NT2/D1 (cell line): Measurements from ENCODE around the gene EP300.

ENCODE experiments used
- SUZ12 ChIP-seq: IDR thresholded peaks from 2 replicates; pipeline ENCODE4 v1.6.1; 2011; ENCODE audit not compliant: insufficient read length, insufficient read depth; ENCODE audit errors: extremely low read depth
- YY1 ChIP-seq: IDR thresholded peaks from 2 replicates; pipeline ENCODE4 v1.6.1; 2011; ENCODE audit not compliant: insufficient read length, insufficient read depth
- ZNF274 ChIP-seq: IDR thresholded peaks from 2 replicates; pipeline ENCODE4 v1.6.1; 2011; ENCODE audit warnings: mild to moderate bottlenecking, low read depth, low read length

DNA sequence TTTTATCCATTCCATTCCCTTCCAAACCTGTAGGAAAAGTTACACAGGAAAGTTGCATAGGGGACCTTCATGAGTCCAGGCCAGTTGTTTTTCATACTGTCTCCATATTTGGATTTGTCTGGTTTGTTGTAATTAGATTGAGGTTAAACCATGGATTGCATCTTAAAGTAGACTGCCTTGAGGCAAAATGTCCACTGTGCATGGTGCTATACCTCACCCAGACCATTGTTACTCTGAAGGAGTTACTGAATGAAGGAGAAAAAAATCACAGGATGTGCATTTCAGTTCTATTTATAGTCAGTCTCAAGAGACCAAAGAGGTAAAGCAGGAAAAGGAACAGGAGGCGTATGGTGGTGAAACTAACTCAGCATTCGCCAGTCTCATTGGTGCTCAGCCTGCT is 83.2 kb downstream of the EP300 start:
- TF ChIP-seq SUZ12 (no peak), YY1 (no peak), ZNF274 (no peak)
